Astrocyte of the cerebellum (primary cell): Measurements from ENCODE around the gene SMAD6.
A peak's percentile ranks its signal among the peaks of the same experiment; 100 is the strongest.

Experiments
- DNase-seq: peaks from one replicate; pipeline ENCODE4 v3.0.0-alpha.2; 2011; ENCODE audit warnings: low read depth
- H3K4me3 ChIP-seq: 2 replicates; pipeline ENCODE4 v1.5.1; 2011; ENCODE audit warnings: mild to moderate bottlenecking, low read depth, low read length, moderate library complexity
- in situ Hi-C: cut with HindIII; loops from 2 replicates; pipeline ENCODE4 v1.10.0; 2017; ENCODE audit warnings: low sequenced_read_pairs
- TF ChIP-seq, protein P1 (sequence below): IDR thresholded peaks from 2 replicates; pipeline ENCODE4 v1.5.1; 2012; ENCODE audit warnings: low read length, low read depth, moderate library complexity, mild to moderate bottlenecking; ENCODE audit errors: missing control alignments

SMAD6 gene

DNA sequence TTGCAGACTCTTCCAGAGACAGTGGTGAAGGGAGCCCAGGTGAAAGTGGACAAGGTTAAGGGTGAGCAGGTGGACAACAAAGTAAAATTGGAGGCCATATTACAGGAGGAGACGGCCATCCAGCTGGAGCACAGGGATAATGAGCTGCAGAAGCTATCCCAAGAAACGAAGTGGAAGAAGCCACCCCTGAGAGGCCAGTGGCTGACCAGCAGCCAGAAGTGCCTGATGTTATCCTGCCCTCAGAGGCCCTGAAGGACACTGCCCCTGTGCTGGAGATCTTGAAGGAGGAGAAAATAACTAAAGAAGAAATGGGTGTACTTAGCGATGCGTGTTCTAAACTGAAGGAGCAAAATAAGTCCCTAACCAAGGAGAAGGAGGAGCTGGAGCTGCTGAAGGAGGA, 107.6 kb downstream of the SMAD6 start:
- TF ChIP-seq, protein P1, sequence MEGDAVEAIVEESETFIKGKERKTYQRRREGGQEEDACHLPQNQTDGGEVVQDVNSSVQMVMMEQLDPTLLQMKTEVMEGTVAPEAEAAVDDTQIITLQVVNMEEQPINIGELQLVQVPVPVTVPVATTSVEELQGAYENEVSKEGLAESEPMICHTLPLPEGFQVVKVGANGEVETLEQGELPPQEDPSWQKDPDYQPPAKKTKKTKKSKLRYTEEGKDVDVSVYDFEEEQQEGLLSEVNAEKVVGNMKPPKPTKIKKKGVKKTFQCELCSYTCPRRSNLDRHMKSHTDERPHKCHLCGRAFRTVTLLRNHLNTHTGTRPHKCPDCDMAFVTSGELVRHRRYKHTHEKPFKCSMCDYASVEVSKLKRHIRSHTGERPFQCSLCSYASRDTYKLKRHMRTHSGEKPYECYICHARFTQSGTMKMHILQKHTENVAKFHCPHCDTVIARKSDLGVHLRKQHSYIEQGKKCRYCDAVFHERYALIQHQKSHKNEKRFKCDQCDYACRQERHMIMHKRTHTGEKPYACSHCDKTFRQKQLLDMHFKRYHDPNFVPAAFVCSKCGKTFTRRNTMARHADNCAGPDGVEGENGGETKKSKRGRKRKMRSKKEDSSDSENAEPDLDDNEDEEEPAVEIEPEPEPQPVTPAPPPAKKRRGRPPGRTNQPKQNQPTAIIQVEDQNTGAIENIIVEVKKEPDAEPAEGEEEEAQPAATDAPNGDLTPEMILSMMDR: no peak
- in situ Hi-C loops: no loop called here
- no peak for DNase-seq
- no peak overlapping the region for H3K4me3 ChIP-seq

DNA sequence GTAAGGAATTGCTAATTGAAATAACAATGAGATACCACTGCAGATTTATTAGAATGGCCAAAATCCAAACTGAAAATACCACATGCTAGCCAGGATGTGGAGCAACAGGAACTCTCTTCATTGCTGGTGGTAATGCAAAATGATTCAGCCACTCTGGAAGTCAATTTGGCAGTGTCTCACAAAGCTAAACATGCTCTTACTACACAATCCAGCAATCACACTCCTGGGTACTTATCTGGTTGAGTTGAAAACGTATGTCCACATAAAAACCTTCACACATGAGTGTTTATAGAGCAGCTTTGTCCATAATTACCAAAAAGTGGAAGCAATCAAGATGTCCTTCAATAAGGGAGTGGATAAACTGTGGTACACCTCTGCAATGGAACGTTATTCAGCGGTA, 113.3 kb downstream of the SMAD6 start:
- DNase-seq: peak; percentile 76
- TF ChIP-seq, protein P1: no peak
- in situ Hi-C loops: no loop called here
- H3K4me3 ChIP-seq: no peak overlapping the region

DNA sequence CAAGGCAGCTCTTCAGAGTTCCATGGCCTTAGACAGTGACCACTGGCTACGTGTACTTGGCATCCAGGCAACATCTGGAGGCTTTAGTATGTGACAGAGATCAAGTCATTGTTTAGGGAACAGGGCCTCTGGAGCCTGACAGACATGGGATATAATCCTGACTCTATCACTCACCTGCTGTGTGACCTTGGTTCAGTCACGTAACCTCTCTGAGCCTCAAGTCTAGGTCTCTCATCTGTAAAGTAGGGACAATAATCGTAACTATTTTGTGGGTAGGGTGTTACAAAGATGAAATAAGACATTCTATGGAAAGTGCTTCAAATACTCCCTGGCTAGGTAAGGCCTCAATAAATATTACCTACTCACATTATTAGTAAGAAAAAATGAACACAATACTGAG, 114.2 kb downstream of the SMAD6 start:
- H3K4me3 ChIP-seq: no peak overlapping the region
- in situ Hi-C loops: no loop called here
- TF ChIP-seq, protein P1: no peak
- no peak for DNase-seq

DNA sequence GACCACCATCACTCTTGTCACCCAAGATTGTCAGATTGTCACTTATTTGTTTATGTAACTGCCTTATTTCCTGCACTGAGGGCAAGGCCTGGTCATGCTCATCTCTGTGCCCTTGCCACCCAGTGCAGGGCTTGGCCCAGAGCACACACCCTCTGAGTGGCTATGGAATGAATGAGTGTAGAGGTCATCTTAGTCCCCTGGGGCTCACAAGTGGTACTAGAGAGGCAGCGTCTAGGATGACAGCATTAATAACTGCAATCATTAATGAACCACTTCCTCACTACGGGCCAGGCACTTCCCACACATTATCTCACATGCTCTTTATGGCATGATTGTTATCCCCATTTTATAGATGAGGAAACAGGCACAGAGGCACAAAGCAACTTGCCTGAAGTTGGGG, 117.0 kb downstream of the SMAD6 start:
- in situ Hi-C loops: no loop called here
- no peak for DNase-seq
- TF ChIP-seq, protein P1: no peak
- H3K4me3 ChIP-seq: no peak overlapping the region

DNA sequence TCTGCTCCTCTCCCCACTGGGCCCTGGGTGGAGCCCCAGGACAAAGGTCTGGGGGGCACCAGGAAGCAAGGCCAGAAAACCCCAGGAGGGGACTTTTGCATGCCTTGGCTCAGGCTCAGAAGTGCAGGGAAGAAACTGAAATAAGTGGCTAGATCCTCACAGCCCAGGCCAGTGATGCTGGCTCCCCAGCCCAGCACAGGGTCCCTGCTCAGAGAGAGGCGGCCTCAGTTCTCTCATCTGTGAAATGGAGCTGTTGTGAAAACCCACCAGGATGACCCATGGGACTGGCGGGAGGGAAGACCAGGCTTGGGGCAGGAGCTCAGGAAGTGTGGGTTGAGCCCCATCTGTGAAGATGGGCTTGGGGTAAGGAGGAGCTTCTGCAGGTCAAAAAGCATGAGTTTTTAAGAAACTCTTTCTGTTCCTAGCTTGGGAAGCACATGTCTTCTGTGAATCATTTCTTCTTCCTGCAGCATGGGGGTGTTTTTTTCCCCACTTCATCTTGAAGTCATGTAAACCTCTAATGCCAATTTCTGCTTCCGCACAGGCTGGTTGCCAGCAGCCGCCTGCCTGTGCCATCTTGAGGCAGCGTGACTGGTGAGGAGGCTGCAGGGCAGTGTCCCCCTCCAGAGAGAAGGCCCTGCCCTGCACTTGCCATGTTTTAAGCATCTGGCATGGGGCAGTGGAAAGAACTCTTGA, 118.6 kb downstream of the SMAD6 start:
- TF ChIP-seq, protein P1: no peak
- in situ Hi-C loops: no loop called here
- DNase-seq: no peak
- H3K4me3 ChIP-seq: no peak overlapping the region

DNA sequence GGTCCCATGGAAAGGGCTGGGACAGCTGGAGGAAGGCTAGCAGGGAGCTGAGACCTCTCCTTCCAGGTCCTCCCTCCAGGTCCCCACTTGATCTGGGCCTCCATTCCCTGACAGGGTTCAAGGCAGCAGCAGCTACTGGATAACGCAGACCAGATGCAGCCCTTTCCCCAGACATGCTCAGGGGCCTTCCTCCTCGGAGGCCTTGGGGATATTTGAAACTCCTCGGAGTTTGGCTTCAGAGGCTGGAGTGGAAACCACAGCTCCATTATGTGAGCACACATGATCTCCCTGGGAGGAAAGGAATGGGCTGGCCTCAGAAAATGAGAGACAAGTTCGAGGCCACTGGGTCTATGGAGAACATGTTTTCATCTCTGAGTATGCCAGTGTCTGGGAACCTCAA, 119.3 kb downstream of the SMAD6 start:
- no peak for DNase-seq
- in situ Hi-C loops: no loop called here
- H3K4me3 ChIP-seq: no peak overlapping the region
- TF ChIP-seq, protein P1: no peak
